SHP77 (cell line): ENCODE results near the gene ZMYND11.
"Not testable (repeated sequence)": the region's sequence is repeated elsewhere in the genome, so short reads cannot be mapped to it uniquely, and the experiment has no call there.

Experiments
- DNase-seq, 2 experiments: peaks; one replicate each; lab custom pipeline; 2025; lab: John Stamatoyannopoulos, UW

ZMYND11 gene

DNA sequence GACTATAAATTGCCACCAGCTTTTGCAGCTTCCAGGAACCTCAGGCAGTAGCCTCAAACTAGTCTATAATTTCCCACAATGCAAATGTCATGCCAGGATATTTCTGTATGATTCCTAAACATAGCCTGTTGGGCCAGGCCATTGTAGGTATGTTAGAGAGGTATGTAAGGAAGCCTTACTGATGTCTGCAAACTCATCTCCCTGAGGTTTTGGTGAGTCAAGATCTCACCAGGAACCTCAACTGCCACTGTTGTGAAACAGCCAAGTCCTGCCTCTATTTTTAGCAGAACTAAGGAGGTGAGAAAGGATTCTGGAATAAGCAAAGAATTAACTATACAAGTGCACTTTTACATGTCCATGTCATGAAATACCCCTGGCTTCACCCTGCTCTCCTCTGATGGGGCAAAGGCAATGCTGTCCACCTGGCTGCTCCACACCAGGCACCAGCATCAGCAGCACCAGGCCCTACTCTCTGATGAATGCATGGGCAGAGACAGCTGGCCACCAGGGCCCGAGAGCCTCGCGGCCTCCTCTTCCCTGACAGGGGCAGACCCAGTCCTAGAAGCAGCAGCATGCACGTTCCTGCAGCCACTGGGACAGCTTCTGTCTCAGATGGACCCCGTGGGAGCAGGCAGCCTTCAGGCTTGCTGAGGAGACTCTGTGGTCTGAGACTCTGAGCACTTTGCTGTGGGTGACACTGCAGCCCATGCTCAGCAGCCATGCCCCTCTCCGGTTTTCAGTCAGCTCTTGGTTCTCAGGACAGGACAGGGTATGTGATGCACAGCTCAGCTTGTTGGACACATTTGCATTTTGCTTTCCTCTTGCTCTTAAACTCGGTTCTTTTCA lies 147.3 kb downstream of the ZMYND11 start:
- no peak for DNase-seq

DNA sequence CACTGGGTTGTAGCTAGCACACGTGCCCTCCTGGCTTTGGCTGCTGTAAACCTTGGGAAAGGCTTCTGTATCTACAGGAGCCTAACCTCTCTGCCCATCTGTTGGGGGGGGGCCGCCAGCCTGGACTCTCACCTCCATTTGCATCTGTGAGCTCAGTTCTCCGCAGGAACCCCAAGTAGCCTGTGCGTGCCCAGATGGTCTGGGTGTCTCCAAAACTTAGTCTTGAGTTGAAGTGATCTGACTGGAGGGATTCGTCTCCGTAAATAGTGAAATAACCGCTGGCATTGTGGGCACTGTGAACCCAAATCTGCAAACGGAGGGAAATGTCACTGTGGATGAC lies 147.9 kb downstream of the ZMYND11 start:
- DNase-seq: no peak

DNA sequence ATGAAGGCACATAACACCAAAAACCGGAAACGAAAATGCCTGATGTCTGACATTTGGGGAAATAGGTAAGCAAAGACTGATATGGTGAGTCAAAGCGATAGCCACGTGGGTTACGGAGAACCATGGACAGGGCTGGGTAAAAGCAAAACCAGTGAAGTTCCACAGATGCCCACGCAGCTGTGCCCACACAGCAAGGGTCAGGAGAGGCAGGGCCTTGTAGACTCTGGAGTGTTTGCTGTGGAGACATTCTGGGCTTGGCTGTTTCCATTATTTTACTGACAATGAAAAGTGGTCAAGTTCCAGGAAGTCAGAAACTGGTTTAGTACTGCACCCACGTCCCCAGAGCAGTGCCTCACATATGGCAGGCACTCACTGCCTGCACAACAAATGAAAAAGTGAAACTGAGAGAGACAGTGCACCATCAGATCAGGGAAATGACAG lies 148.7 kb downstream of the ZMYND11 start:
- no peak for DNase-seq

DNA sequence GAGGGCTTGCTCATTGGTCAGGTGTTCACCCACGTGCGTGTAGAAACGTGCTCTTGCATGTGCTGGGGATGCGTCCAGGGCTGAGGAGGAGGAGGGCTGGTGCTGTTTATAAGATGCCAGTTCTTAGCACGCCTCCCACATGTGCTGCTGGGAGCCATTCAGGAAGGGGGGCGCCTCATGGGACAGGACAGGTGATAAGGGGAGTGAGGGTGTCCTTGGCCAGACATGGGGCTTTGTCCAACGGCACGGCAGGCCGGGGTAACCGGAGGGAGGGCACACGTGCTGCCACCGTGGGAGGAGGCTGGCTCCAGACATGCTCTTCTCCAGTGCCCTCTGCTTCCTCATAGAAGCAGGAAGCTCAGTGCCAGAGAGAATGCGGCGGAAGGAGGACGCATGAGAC lies 150.0 kb downstream of the ZMYND11 start:
- no peak for DNase-seq

DNA sequence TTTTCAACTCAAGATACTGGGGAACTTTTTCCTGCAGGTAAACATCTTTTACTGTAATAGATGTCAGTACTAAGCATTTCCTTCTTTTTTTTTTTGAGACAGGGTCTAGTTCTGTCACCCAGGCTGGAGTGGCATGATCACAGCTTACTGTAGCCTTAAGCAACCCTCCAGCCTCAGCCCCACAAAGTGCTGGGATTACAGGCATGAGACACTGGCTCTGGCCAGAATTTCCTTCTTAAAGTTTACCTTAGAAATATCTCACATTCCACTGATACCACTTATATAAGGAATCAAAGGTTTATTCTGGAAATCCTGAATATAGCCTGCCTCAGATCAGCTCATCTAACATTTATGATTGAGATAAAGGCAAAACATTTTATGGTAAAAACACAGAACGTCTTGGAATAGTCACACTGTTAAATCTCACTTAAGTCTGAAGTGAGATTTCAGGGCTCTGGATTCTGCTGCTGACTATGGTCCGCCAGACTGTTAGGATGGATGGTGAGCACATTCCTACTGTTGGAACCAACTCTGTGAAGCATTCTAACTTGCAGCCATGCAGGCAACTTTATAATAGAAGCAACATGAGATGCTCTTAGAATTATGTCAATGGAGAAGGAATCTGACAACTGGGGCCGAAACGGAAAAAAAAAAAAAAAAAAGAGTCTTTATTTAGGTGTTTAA lies 151.9 kb downstream of the ZMYND11 start:
- DNase-seq: no peak

DNA sequence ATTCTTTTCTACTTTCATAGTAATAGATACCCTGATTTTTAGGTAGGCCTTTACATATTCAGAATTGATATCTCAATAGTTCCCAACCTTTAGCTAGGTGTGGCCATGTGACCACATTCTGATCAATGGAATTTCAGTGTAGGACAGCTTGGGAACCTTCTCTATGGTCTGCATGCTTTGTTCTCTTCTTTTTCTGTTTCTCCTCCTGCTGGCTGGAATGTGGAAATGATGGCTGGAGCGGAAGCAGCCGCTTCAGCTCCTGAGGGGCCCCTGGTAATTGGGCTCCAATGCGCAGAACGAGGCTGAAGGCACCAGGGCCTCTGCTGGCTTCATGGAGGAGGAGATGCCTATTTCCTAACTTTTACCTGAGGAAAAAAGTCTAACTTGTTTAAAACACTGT lies 152.6 kb downstream of the ZMYND11 start:
- DNase-seq: no peak

DNA sequence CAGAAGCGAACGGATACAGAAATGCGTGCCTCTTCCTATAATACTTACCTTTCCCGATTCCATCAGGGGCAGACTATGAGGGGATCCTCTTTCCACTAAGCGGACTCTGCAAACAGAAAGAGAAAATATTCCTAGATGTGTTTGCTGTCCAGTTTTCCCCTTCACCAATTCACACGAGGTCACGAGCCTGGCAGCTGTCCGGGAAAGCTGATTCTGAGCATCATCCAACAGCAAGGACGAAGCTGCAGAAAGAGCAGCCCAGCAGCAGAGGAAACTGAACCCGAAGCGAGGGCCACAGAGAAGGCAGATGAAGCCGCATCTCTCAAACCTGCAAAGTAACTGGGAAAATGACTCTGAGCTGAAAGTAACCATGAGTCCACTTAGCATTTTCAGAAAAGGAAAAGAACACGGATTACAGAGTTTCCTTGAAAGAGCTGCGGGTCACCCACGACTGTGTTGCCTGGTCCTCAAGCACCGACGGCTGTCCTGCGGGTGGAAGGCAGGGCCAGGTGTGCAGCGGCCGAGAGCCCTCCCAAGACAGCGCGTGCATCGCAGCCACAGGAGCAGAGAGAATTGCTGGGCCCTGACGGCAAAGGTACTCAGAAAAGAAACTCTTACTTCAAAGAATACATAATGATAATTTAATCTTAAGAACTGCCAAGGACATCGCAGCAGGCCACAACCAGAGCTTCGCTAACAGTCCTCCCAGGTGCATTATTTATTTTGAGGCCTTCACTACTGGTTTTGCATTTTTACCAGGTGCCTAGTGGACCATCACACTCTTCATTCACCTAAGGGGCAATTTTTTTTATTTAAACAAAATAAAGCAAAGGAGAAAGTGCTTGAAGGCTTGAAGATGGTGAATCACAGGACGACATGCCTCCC lies 153.3 kb downstream of the ZMYND11 start:
- DNase-seq: no peak

DNA sequence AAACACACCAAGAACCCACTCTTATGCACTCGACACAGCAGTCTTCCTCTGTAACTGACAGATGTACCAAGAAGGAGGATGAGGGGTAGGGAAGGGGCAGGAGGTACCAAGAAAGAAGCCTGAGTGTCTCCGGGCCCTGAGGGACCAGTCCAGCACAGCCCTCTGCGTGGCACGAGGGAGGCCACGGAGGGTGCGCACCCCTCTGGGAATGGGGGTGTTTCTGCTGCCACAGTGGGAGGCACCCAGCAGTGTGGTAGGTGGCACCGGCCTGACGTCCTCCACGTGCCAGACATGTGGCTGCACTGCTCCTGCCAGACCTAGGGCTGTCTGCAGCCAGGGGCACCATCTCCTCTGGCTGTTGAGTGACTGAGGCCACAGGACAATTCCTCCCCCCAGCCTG lies 154.3 kb downstream of the ZMYND11 start:
- DNase-seq: no peak

DNA sequence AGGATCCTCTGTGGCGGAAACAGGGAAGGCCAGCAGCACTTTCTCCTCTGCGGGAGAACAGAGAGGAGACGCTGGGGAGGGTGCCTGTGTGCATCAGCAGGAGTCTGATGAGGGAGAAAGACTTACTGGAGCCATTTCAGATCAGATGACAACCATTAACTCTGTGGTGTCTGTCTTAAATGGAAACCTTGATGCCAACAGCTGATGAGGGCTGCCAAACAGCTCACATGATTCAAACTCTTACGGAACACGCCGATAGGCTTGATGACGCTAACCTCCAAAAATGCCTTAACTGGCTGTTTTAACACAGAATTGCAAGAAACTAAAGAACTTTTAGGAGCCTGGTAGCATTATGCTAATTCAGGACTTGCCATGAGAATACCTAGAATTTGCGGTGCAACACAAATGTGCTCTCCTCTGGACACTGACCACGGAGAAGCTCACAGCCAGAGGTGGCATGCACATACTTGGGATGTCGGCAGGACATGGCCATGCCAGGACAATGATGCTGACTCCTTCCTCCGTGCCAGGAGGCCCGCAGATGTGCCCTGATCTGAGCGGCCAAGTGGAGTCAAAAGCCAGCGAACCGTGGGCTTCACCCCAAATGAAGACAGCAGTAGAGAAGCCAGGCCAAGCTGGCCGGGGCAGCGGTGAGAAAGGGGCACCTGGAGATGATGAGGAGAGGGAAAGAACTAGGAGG lies 154.9 kb downstream of the ZMYND11 start:
- no peak for DNase-seq

DNA sequence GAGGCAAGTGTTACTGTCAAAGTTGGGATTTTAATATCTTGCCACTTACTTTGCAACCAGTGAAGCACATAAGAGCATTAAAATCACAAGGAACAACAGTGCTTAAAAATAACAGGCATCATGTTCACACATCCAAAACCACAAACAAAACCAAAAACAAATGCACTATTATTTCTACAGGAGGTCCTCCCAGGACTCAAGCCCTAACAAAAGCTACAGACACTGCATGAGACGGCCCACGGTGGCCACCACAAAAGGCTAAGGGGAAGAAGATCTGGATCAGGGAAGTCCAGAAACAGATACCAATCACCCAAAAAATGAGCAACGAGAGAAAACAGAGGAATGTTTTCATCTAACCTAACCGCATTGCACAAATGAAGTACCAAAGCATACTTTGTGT lies 158.4 kb downstream of the ZMYND11 start:
- DNase-seq: no peak

DNA sequence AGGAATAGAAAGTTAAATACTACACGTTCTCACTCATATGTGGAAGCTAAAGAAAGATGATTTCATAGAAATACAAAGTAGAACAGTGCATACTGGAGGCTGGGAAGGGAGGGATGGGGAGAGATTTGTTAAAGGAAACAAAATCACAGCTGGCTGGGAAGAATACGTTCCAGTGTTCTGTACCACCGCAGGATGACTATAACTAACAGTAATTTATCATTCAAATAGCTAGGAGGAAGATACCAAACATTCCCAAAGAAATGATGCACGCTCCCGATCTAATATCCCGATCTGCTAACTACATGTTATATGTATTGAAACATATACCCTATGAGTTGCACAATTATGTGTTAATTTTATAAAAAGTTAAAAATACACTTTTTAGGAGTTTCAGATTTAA lies 162.3 kb downstream of the ZMYND11 start:
- no peak for DNase-seq

DNA sequence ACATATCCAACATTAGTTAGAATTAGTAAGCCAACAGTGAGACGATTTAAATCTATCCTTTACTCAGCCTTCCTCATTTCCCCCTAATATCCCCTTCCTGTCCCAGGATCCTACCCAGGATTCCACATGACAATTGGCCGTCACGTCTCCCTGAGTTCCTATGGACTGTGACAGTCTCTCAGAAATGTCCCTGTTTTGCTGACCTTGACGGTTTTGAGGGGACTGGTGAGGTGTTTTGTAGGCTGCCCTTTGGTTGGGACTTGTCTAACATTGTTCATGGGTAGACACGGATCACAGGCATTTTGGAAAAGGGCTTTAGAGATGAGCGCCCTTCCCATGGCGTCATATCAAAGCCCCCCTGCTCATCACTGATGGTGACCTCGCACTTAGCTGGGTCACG lies 162.8 kb downstream of the ZMYND11 start:
- DNase-seq: no peak

DNA sequence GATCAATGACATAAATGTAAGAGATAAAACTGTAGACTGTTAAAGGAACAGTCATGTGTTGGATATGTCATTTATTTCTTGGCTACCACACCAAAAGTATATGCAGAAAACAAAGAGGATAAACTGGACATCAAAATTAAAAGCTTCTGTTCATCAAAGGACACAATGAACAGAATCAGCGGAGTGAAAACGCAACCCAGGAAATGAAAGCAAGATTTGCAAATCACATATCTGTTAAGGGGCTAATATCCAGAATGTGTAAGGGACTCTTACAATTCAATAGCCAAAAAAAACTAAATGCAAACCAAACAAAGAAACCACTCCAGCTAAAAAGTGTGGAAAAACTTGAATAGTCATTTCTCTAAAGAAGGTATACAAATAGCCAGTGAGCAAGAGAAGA lies 164.3 kb downstream of the ZMYND11 start:
- DNase-seq: no peak

DNA sequence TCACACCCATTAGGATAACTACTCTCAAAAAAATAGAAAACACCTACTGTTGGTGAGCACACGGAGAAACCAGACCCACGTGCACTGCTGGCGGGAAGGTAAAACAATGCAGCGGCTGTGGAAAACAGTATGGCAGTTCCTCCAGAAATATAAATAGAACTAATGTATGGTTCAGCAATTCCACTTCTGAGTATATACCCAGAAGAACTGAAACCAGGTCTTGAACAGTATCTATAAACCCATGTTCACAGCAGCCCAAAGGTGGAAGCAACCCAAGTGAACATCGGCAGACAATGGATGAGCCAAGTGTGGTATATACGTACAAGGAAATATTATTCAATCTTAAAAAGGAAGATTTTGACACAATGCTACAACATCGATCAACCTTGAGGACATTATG lies 164.7 kb downstream of the ZMYND11 start:
- no peak for DNase-seq

DNA sequence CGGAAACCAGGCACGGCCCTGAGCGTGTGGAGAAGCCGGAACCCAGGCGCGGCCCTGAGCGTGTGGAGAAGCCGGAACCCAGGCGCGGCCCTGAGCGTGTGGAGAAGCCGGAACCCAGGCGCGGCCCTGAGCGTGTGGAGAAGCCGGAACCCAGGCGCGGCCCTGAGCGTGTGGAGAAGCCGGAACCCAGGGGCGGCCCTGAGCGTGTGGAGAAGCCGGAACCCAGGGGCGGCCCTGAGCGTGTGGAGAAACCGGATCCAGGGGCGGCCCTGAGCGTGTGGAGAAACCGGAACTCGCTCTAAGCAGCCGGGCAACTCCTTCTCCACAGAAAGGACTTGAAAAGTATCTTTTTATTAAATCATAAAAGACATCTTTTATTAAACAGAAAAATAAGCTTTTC lies 165.3 kb downstream of the ZMYND11 start:
- DNase-seq: not testable (repeated sequence)

DNA sequence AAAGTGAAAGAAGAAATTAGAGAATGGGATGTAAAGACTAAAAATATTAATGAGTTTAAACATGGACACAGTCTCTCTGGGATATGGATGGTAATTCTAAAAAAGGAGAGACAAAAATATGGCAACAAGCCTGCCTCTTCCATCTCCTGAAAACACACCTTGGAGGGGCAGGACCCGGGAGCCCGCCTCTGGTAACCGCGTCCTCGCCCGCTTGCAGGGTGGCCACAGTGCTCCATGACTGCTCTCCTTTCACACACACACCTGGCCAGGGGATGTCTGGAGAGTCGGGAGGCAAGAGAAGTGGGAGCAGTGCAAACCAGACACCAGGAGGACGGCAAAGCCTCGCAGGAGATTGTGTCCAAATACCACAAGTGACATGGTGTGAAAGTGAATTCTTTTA lies 166.3 kb downstream of the ZMYND11 start:
- DNase-seq: no peak
